ENCODE results near the gene ADRA2C. TPM values are rescaled to one million over a fixed set of nuclear protein-coding genes. Genes with fewer than 3 reads are reported as not detected.

ADRA2C gene
- total and polyA plus RNA-seq, 2 experiments from 2014 or later = 3.0 to 16.6 TPM

DNA sequence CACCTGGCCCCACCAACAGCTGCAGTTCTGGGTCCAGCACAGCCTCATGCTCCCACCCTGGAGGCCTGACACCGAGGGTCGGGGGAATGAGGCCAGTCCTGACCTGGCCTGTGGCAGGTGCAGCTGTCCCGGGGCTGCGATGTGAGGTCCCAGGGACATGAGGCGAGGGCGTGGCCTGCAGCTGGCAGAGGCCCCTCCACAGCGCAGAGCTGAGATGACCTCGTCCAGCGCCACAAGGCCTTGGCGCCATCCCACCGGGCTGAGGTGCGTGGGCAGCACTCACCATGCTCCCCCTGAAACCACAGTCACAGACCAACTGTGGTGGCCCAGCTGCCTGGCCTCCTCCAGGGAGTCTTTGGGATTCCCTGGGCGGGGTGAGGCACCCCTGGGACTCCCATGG lies 26.6 kb upstream of the ADRA2C start:
- Mint-ChIP-seq H3K4me3 (no peak overlapping the region), H3K9me3 (peaks cover 16% of the 10 kb centered on the region), H3K27me3 (ENCODE audit: insufficient read depth, low read depth, poor library complexity) (peaks cover 16% of the 10 kb centered on the region), H3K27ac (no peak overlapping the region), H3K4me1 (peaks cover 12% of the 10 kb centered on the region), H3K36me3 (ENCODE audit: low read depth) (no peaks in the 10 kb centered on the region)
- H3K9me2 ChIP-seq (ENCODE audit: insufficient read depth) = no peaks in the 10 kb centered on the region
- H3K27ac ChIP-seq (ENCODE audit: low read depth) = no peak overlapping the region
- DNase-seq (ENCODE audit: low spot score) = no peak
- H4K20me1 ChIP-seq (replicated peaks; ENCODE audit: insufficient read depth) = no peaks in the 10 kb centered on the region
- no peak overlapping the region for H2AFZ ChIP-seq
- no peaks in the 10 kb centered on the region for H3F3A ChIP-seq (replicated peaks; ENCODE audit: low read depth)
- no peak overlapping the region for H3K4me2 ChIP-seq
- no peaks in the 10 kb centered on the region for H3K27me3 ChIP-seq (ENCODE audit: insufficient read depth)
- no peak overlapping the region for H3K4me3 ChIP-seq
- no peak for ATAC-seq
- no peaks in the 10 kb centered on the region for H3K79me2 ChIP-seq (replicated peaks; ENCODE audit: insufficient read depth)
- TF ChIP-seq, protein P1, sequence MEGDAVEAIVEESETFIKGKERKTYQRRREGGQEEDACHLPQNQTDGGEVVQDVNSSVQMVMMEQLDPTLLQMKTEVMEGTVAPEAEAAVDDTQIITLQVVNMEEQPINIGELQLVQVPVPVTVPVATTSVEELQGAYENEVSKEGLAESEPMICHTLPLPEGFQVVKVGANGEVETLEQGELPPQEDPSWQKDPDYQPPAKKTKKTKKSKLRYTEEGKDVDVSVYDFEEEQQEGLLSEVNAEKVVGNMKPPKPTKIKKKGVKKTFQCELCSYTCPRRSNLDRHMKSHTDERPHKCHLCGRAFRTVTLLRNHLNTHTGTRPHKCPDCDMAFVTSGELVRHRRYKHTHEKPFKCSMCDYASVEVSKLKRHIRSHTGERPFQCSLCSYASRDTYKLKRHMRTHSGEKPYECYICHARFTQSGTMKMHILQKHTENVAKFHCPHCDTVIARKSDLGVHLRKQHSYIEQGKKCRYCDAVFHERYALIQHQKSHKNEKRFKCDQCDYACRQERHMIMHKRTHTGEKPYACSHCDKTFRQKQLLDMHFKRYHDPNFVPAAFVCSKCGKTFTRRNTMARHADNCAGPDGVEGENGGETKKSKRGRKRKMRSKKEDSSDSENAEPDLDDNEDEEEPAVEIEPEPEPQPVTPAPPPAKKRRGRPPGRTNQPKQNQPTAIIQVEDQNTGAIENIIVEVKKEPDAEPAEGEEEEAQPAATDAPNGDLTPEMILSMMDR (conservative IDR thresholded peaks at IDR 0.05; ENCODE audit: low read depth in 2 of 2) = no peak
- TF ChIP-seq, protein P2, sequence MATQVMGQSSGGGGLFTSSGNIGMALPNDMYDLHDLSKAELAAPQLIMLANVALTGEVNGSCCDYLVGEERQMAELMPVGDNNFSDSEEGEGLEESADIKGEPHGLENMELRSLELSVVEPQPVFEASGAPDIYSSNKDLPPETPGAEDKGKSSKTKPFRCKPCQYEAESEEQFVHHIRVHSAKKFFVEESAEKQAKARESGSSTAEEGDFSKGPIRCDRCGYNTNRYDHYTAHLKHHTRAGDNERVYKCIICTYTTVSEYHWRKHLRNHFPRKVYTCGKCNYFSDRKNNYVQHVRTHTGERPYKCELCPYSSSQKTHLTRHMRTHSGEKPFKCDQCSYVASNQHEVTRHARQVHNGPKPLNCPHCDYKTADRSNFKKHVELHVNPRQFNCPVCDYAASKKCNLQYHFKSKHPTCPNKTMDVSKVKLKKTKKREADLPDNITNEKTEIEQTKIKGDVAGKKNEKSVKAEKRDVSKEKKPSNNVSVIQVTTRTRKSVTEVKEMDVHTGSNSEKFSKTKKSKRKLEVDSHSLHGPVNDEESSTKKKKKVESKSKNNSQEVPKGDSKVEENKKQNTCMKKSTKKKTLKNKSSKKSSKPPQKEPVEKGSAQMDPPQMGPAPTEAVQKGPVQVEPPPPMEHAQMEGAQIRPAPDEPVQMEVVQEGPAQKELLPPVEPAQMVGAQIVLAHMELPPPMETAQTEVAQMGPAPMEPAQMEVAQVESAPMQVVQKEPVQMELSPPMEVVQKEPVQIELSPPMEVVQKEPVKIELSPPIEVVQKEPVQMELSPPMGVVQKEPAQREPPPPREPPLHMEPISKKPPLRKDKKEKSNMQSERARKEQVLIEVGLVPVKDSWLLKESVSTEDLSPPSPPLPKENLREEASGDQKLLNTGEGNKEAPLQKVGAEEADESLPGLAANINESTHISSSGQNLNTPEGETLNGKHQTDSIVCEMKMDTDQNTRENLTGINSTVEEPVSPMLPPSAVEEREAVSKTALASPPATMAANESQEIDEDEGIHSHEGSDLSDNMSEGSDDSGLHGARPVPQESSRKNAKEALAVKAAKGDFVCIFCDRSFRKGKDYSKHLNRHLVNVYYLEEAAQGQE (IDR thresholded peaks at IDR 0.05; ENCODE audit: unreplicated experiment) = no peak
- TF ChIP-seq, protein P3, sequence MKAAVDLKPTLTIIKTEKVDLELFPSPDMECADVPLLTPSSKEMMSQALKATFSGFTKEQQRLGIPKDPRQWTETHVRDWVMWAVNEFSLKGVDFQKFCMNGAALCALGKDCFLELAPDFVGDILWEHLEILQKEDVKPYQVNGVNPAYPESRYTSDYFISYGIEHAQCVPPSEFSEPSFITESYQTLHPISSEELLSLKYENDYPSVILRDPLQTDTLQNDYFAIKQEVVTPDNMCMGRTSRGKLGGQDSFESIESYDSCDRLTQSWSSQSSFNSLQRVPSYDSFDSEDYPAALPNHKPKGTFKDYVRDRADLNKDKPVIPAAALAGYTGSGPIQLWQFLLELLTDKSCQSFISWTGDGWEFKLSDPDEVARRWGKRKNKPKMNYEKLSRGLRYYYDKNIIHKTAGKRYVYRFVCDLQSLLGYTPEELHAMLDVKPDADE (IDR thresholded peaks at IDR 0.05) = no peak
- TF ChIP-seq ZNF331 (CRISPR knock-in tag; IDR thresholded peaks at IDR 0.05; ENCODE audit: low read depth) (no peak), POLR2AphosphoS5 (IDR thresholded peaks at IDR 0.05; ENCODE audit: low read depth) (no peak), JUNB (IDR thresholded peaks at IDR 0.05; ENCODE audit: unreplicated experiment) (no peak), EZH2 (IDR thresholded peaks at IDR 0.05; ENCODE audit: low read depth, unreplicated experiment) (no peak), CREB1 (CRISPR knock-in tag; IDR thresholded peaks at IDR 0.05; ENCODE audit: low read depth) (no peak), NANOG (IDR thresholded peaks at IDR 0.05; ENCODE audit: borderline replicate concordance) (no peak), STAT1 (IDR thresholded peaks at IDR 0.05; ENCODE audit: unreplicated experiment) (no peak), EZH2phosphoT487 (IDR thresholded peaks at IDR 0.05; ENCODE audit: unreplicated experiment) (no peak), ZNF114 (CRISPR knock-in tag; IDR thresholded peaks at IDR 0.05) (no peak)
- TF ChIP-seq, protein P4, sequence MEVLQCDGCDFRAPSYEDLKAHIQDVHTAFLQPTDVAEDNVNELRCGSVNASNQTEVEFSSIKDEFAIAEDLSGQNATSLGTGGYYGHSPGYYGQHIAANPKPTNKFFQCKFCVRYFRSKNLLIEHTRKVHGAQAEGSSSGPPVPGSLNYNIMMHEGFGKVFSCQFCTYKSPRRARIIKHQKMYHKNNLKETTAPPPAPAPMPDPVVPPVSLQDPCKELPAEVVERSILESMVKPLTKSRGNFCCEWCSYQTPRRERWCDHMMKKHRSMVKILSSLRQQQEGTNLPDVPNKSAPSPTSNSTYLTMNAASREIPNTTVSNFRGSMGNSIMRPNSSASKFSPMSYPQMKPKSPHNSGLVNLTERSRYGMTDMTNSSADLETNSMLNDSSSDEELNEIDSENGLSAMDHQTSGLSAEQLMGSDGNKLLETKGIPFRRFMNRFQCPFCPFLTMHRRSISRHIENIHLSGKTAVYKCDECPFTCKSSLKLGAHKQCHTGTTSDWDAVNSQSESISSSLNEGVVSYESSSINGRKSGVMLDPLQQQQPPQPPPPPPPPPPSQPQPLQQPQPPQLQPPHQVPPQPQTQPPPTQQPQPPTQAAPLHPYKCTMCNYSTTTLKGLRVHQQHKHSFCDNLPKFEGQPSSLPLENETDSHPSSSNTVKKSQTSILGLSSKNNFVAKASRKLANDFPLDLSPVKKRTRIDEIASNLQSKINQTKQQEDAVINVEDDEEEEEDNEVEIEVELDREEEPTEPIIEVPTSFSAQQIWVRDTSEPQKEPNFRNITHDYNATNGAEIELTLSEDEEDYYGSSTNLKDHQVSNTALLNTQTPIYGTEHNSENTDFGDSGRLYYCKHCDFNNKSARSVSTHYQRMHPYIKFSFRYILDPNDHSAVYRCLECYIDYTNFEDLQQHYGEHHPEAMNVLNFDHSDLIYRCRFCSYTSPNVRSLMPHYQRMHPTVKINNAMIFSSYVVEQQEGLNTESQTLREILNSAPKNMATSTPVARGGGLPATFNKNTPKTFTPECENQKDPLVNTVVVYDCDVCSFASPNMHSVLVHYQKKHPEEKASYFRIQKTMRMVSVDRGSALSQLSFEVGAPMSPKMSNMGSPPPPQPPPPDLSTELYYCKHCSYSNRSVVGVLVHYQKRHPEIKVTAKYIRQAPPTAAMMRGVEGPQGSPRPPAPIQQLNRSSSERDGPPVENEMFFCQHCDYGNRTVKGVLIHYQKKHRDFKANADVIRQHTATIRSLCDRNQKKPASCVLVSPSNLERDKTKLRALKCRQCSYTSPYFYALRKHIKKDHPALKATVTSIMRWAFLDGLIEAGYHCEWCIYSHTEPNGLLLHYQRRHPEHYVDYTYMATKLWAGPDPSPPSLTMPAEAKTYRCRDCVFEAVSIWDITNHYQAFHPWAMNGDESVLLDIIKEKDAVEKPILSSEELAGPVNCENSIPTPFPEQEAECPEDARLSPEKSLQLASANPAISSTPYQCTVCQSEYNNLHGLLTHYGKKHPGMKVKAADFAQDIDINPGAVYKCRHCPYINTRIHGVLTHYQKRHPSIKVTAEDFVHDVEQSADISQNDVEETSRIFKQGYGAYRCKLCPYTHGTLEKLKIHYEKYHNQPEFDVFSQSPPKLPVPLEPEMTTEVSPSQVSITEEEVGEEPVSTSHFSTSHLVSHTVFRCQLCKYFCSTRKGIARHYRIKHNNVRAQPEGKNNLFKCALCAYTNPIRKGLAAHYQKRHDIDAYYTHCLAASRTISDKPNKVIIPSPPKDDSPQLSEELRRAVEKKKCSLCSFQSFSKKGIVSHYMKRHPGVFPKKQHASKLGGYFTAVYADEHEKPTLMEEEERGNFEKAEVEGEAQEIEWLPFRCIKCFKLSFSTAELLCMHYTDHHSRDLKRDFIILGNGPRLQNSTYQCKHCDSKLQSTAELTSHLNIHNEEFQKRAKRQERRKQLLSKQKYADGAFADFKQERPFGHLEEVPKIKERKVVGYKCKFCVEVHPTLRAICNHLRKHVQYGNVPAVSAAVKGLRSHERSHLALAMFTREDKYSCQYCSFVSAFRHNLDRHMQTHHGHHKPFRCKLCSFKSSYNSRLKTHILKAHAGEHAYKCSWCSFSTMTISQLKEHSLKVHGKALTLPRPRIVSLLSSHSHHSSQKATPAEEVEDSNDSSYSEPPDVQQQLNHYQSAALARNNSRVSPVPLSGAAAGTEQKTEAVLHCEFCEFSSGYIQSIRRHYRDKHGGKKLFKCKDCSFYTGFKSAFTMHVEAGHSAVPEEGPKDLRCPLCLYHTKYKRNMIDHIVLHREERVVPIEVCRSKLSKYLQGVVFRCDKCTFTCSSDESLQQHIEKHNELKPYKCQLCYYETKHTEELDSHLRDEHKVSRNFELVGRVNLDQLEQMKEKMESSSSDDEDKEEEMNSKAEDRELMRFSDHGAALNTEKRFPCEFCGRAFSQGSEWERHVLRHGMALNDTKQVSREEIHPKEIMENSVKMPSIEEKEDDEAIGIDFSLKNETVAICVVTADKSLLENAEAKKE (CRISPR knock-in tag; IDR thresholded peaks at IDR 0.05) = no peak
- no peaks in the 10 kb centered on the region for H3K36me3 ChIP-seq (ENCODE audit: insufficient read depth)
- no peaks in the 10 kb centered on the region for H3K4me1 ChIP-seq (ENCODE audit: insufficient read depth)

Measured in GM23338 (cell line).